Measurements from ENCODE around the gene UCHL3.

- TF ChIP-seq CTCF (IDR thresholded peaks at IDR 0.05; ENCODE audit: low read length) (no peak), EZH2 (optimal IDR thresholded peaks at IDR 0.05; ENCODE audit: low read depth, low read length) (no peak)
Observed at GRCh38 chr13:75600371-75600770, 50.8 kb downstream of the UCHL3 start.

Data from MM.1S (cell line).